Loucy (cell line): Measurements from ENCODE around the gene CXXC5.

Experiments used
- H2AFZ ChIP-seq: fragments of 200-600 bp; sonication (generic); 2 replicates; pipeline ENCODE4 v1.6.0; 2016; ENCODE audit warnings: antibody characterized with exemption, mild to moderate bottlenecking, low read length, moderate library complexity
- H3F3A ChIP-seq: fragments of 200-600 bp; 2 replicates; pipeline ENCODE4 v1.6.0; 2016; ENCODE audit warnings: antibody characterized with exemption, low read depth, mild to moderate bottlenecking
- H3K27me3 ChIP-seq: fragments of 200-600 bp; sonication (generic); 2 replicates; pipeline ENCODE4 v1.6.1; 2014; ENCODE audit warnings: low read length, mild to moderate bottlenecking; ENCODE audit not compliant: insufficient read depth, poor library complexity, severe bottlenecking
- H3K36me3 ChIP-seq: fragments of 200-600 bp; sonication (generic); 2 replicates; pipeline ENCODE4 v1.6.1; 2016; ENCODE audit warnings: low read length; ENCODE audit not compliant: insufficient read depth
- H3K4me1 ChIP-seq: fragments of 200-600 bp; sonication (generic); 2 replicates; pipeline ENCODE4 v1.5.1; 2014; ENCODE audit warnings: low read length, mild to moderate bottlenecking; ENCODE audit not compliant: insufficient read depth, poor library complexity, severe bottlenecking
- H3K4me2 ChIP-seq: fragments of 200-600 bp; sonication (generic); 2 replicates; pipeline ENCODE4 v1.6.0; 2014; ENCODE audit warnings: antibody characterized with exemption, low read length, low read depth, mild to moderate bottlenecking; ENCODE audit not compliant: poor library complexity, severe bottlenecking
- H3K4me3 ChIP-seq: fragments of 200-600 bp; sonication (generic); 2 replicates; pipeline ENCODE4 v1.5.1; 2014; ENCODE audit warnings: low read length, mild to moderate bottlenecking, mixed read lengths; ENCODE audit not compliant: poor library complexity, severe bottlenecking
- H3K79me2 ChIP-seq: fragments of 200-600 bp; sonication (generic); 2 replicates; pipeline ENCODE4 v1.6.1; 2014; ENCODE audit warnings: low read length; ENCODE audit not compliant: insufficient read depth
- H3K9ac ChIP-seq: fragments of 200-600 bp; sonication (generic); 2 replicates; pipeline ENCODE4 v1.6.0; 2014; ENCODE audit warnings: mild to moderate bottlenecking, low read depth, low read length, moderate library complexity; ENCODE audit not compliant: poor library complexity, severe bottlenecking
- H3K9me2 ChIP-seq: fragments of 200-600 bp; sonication (generic); replicated peaks from 2 replicates; pipeline ENCODE4 v1.6.1; 2016; ENCODE audit warnings: low read depth, low read length, mixed read lengths
- H3K9me3 ChIP-seq: fragments of 200-600 bp; sonication (generic); 2 replicates; pipeline ENCODE4 v1.6.1; 2014; ENCODE audit warnings: mild to moderate bottlenecking, antibody characterized with exemption, low read length, low read depth; ENCODE audit not compliant: insufficient read depth
- H4K20me1 ChIP-seq: fragments of 200-600 bp; sonication (generic); 2 replicates; pipeline ENCODE4 v1.6.0; 2014; ENCODE audit warnings: antibody characterized with exemption, low read length, mild to moderate bottlenecking; ENCODE audit not compliant: insufficient read depth, poor library complexity, severe bottlenecking
- EZH2phosphoT487 ChIP-seq: fragments of 200-600 bp; IDR thresholded peaks from 2 replicates; pipeline ENCODE4 v1.6.1; 2018; ENCODE audit warnings: antibody characterized with exemption, mild to moderate bottlenecking, moderate library complexity, borderline replicate concordance
- TF ChIP-seq, protein P1 (sequence below): fragments of 200-600 bp; sonication (generic); conservative IDR thresholded peaks from 2 replicates; pipeline ENCODE4 v1.5.1; 2014; ENCODE audit warnings: mild to moderate bottlenecking, antibody characterized with exemption, low read length

CXXC5 gene

DNA sequence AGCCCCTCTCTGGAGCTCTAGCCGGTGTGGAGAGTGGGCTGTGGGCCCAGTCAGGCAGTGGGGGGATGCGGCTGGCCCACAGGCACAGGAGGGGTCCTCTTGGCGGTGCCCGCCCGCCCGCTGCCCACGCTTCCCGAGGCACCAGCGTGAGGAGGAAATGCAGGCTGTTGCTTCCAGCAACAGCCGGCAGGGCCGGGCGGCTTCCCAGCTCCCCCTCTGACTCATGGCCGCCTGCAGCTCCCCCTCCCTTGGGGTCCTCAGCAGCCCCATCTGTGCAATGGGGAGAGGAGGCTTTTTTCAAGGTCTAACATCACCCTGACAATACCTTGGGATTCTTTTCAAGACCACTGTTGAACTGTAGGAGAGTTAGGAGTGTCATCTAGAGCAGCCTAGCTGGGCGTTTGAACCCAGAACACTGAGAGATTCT lies 10.4 kb downstream of the CXXC5 start:
- Histone ChIP-seq H4K20me1 (peaks cover 95% of the 10 kb centered on the region), H3K9me3 (no peaks in the 10 kb centered on the region), H3K9ac (peak overlapping the region; percentile 65), H3K9me2 (no peaks in the 10 kb centered on the region), H3K4me1 (peaks cover 78% of the 10 kb centered on the region), H3K4me2 (peak overlapping the region; percentile 98), H2AFZ (no peak overlapping the region), H3K27me3 (no peaks in the 10 kb centered on the region), H3K36me3 (peaks cover 22% of the 10 kb centered on the region; the same call in 1 of the 2 replicates), H3K79me2 (peaks cover 100% of the 10 kb centered on the region), H3F3A (no peaks in the 10 kb centered on the region), H3K4me3 (peak overlapping the region; percentile 62)
- TF ChIP-seq, protein P1, sequence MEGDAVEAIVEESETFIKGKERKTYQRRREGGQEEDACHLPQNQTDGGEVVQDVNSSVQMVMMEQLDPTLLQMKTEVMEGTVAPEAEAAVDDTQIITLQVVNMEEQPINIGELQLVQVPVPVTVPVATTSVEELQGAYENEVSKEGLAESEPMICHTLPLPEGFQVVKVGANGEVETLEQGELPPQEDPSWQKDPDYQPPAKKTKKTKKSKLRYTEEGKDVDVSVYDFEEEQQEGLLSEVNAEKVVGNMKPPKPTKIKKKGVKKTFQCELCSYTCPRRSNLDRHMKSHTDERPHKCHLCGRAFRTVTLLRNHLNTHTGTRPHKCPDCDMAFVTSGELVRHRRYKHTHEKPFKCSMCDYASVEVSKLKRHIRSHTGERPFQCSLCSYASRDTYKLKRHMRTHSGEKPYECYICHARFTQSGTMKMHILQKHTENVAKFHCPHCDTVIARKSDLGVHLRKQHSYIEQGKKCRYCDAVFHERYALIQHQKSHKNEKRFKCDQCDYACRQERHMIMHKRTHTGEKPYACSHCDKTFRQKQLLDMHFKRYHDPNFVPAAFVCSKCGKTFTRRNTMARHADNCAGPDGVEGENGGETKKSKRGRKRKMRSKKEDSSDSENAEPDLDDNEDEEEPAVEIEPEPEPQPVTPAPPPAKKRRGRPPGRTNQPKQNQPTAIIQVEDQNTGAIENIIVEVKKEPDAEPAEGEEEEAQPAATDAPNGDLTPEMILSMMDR = no peak
- TF ChIP-seq EZH2phosphoT487 = no peak

DNA sequence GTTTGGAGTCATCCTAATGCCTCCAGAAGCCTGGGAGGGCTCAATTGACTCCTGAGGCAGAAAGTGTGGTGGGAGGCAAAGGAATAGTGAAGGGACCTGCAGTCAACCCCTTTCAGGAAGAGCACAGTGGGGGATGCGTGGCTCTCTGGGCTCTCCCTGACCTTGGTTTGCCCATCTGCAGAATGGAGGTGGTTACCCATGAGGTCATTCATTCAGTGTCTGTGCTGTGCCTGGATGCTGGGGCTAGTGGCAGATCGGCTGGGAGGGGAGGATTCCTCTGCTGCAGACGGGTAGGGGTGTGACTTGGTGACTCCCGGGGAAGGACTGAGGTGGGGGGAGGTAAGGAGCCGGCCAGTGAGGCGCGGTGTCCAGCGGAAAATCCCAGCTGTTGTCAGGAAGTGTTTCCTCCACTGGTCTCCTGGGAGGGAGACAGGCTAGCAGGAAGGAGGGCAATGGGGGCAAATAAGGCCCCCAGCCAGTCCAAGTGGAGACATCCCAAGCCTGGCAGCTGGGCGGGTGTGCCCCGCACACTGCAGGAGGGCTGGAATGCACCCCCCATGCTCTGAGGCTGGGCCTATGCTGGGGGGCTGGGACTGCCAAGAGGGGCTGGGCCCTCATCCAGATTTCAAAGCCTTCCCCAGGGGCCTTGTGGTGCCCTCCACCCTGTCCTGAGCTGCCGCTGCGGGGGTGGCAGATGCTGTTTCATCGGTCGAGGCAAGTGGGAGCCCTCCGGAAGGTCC lies 10.9 kb downstream of the CXXC5 start:
- Histone ChIP-seq H3K36me3 (peaks cover 24% of the 10 kb centered on the region; the same call in 1 of the 2 replicates), H2AFZ (no peak overlapping the region), H3K79me2 (peaks cover 100% of the 10 kb centered on the region), H3F3A (no peaks in the 10 kb centered on the region), H4K20me1 (peaks cover 96% of the 10 kb centered on the region), H3K4me2 (peak overlapping the region; percentile 98), H3K27me3 (no peaks in the 10 kb centered on the region), H3K9me2 (no peaks in the 10 kb centered on the region), H3K4me1 (peaks cover 80% of the 10 kb centered on the region), H3K9me3 (no peaks in the 10 kb centered on the region), H3K4me3 (peak overlapping the region; percentile 62), H3K9ac (peak overlapping the region; percentile 65)
- TF ChIP-seq, protein P1 = no peak
- no peak for TF ChIP-seq EZH2phosphoT487

DNA sequence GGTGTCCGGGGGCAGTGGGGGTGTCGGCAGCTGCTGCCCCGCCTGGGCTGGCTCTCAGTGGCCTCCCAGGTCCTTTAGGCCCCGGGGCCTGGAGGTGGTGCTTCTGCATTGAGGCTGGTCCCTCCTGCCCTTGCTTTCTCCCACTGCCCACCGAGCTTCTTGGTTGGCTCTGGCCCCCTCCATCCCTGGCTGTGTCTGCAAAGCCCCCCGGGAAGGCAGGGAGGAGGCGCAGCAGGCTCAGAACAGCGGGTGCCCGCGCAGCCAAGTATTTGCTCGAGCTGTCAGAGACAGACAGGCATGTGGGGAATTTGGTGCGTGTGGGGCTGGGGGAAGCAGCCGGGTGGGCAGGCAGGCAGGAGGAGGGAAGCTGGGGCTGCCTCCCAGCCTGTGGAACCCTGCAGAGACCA lies 11.5 kb downstream of the CXXC5 start:
- Histone ChIP-seq H3K9me3 (no peaks in the 10 kb centered on the region), H3K79me2 (peaks cover 100% of the 10 kb centered on the region), H2AFZ (no peak overlapping the region), H3K9me2 (no peaks in the 10 kb centered on the region), H3K4me2 (peak overlapping the region; percentile 98), H3K9ac (peak overlapping the region; percentile 65), H3K4me3 (peak overlapping the region; percentile 23), H3F3A (no peaks in the 10 kb centered on the region), H3K27me3 (no peaks in the 10 kb centered on the region), H4K20me1 (peaks cover 96% of the 10 kb centered on the region), H3K4me1 (peaks cover 79% of the 10 kb centered on the region), H3K36me3 (peaks cover 23% of the 10 kb centered on the region; the same call in 1 of the 2 replicates)
- no peak for TF ChIP-seq EZH2phosphoT487
- TF ChIP-seq, protein P1 = no peak
